Prostate gland (tissue), 2 donors: ENCODE results near the gene GBX2. TPM values are rescaled to one million over a fixed set of nuclear protein-coding genes. Genes with fewer than 3 reads are reported as not detected.

Experiments
- DNase-seq: peaks from one replicate; pipeline ENCODE4 v3.0.0-alpha.2; 2019; ENCODE audit warnings: low spot score
- H3K27ac ChIP-seq, 2 donors: fragments of 200-600 bp; sonication (generic); 2 replicates each; pipeline ENCODE4 v1.5.1; 2017 to 2019
- H3K27me3 ChIP-seq: fragments of 200-600 bp; sonication (generic); replicated peaks from 2 replicates; pipeline ENCODE4 v1.5.1; 2019; ENCODE audit not compliant: insufficient read depth
- H3K36me3 ChIP-seq, 2 donors: fragments of 200-600 bp; sonication (generic); 1 replicate in 1 of 2; 2 replicates in 1 of 2; pipeline versions ENCODE4 v1.5.1 to v1.8.1; 2017 to 2019
- H3K4me1 ChIP-seq: fragments of 200-600 bp; sonication (generic); replicated peaks from 2 replicates; pipeline ENCODE4 v1.5.1; 2019
- H3K4me3 ChIP-seq, 2 donors: fragments of 200-600 bp; sonication (generic); 2 replicates each; pipeline ENCODE4 v1.5.1; 2017 to 2019
- H3K9me3 ChIP-seq: fragments of 200-600 bp; sonication (generic); 2 replicates; pipeline ENCODE4 v1.5.1; 2017
- CTCF ChIP-seq, 4 experiments: fragments of 200-600 bp in 2 of 4; fragments of 450-650 bp in 2 of 4; sonication (generic) in 2 of 4; IDR thresholded peaks; 1 replicate in 3 of 4; 2 replicates in 1 of 4; pipeline ENCODE4 v1.5.1; 2016 to 2019; ENCODE audit warnings: antibody characterized with exemption in 4 of 4, mild to moderate bottlenecking in 2 of 4, moderate library complexity in 2 of 4
- POLR2A ChIP-seq: fragments of 450-650 bp; IDR thresholded peaks from one replicate; pipeline ENCODE4 v1.6.1; 2016; ENCODE audit warnings: antibody characterized with exemption, mild to moderate bottlenecking
- POLR2AphosphoS5 ChIP-seq: sonication (generic); formaldehyde crosslinking; IDR thresholded peaks from one replicate; pipeline ENCODE4 v1.6.1; 2017; ENCODE audit warnings: antibody characterized with exemption
- WGBS: methylation state at CpG from one replicate; pipeline ENCODE4 v1.1.5; 2018; 5-methylcytosine and 5-hydroxymethylcytosine counted together
- intact Hi-C: fragments of 100-400 bp; cut with DNase I; formaldehyde crosslinking; loops from one replicate; pipeline ENCODE4 v1.14.2; 2022
- total RNA-seq, 2 donors: library from RNA; depleted of rRNA; stranded (reverse); fragments of >200 nt; gene quantifications; one replicate each; pipeline ENCODE4 v1.1.0, GENCODE V29; 2016

Gene GBX2
- total RNA-seq, 2 donors from 2014 or later = 0.23 TPM; not detected in 1

GRCh38 chr2:236209535-236209934 lies 41.3 kb upstream of the GBX2 start:
- 79% methylated on average over 6 of the region's 6 CpGs for WGBS
- peaks cover 5% of the 10 kb centered on the region for H3K27me3 ChIP-seq
- TF ChIP-seq CTCF (IDR thresholded peaks at IDR 0.05) = no peak
- no peak for TF ChIP-seq POLR2A
- no peak for TF ChIP-seq POLR2AphosphoS5
- H3K4me1 ChIP-seq = no peaks in the 10 kb centered on the region
- H3K36me3 ChIP-seq = no peaks in the 10 kb centered on the region
- H3K4me3 ChIP-seq = no peak overlapping the region
- no peak overlapping the region for H3K27ac ChIP-seq
- no peaks in the 10 kb centered on the region for H3K9me3 ChIP-seq
- DNase-seq = no peak
- intact Hi-C loops = no loop called here

- no peaks in the 10 kb centered on the region for H3K4me1 ChIP-seq
- peaks cover 2% of the 10 kb centered on the region for H3K27me3 ChIP-seq
- TF ChIP-seq CTCF (IDR thresholded peaks at IDR 0.05) (no peak), POLR2A (no peak), POLR2AphosphoS5 (no peak)
- no peaks in the 10 kb centered on the region for H3K9me3 ChIP-seq
- intact Hi-C loops = no loop called here
- H3K4me3 ChIP-seq = no peak overlapping the region
- DNase-seq = no peak
- H3K27ac ChIP-seq = no peak overlapping the region
- no peaks in the 10 kb centered on the region for H3K36me3 ChIP-seq
- WGBS = 68% methylated on average over 28 of the region's 28 CpGs
These were observed 40.1 kb upstream of the GBX2 start for GRCh38 chr2:236208019-236208926.

- TF ChIP-seq POLR2A (no peak), POLR2AphosphoS5 (no peak), CTCF (IDR thresholded peaks at IDR 0.05) (no peak)
- Histone ChIP-seq H3K4me1 (no peaks in the 10 kb centered on the region), H3K27ac (no peak overlapping the region), H3K4me3 (no peak overlapping the region), H3K9me3 (no peaks in the 10 kb centered on the region), H3K36me3 (no peaks in the 10 kb centered on the region), H3K27me3 (no peaks in the 10 kb centered on the region)
- no peak for DNase-seq
- WGBS = 94% methylated on average over 11 of the region's 11 CpGs
- intact Hi-C loops = no loop called here
These were observed 39.3 kb upstream of the GBX2 start for GRCh38 chr2:236207472-236207871.

GRCh38 chr2:236205867-236206645 lies 37.9 kb upstream of the GBX2 start:
- Histone ChIP-seq H3K27ac (no peak overlapping the region), H3K9me3 (no peaks in the 10 kb centered on the region), H3K27me3 (no peaks in the 10 kb centered on the region), H3K4me3 (no peak overlapping the region), H3K4me1 (no peaks in the 10 kb centered on the region), H3K36me3 (no peaks in the 10 kb centered on the region)
- TF ChIP-seq POLR2AphosphoS5 = no peak
- TF ChIP-seq CTCF (IDR thresholded peaks at IDR 0.05) = no peak
- TF ChIP-seq POLR2A = no peak
- intact Hi-C loops = no loop called here
- whole genome bisulfite sequencing = 91% methylated on average over 2 of the region's 2 CpGs
- DNase-seq = no peak
